SHP77 (cell line): Measurements from ENCODE around the gene FOXO6.
A peak's percentile ranks its signal among the peaks of the same experiment; 100 is the strongest.

Experiments
- DNase-seq, 2 experiments: peaks; one replicate each; lab custom pipeline; 2025; lab: John Stamatoyannopoulos, UW

FOXO6 gene

DNA sequence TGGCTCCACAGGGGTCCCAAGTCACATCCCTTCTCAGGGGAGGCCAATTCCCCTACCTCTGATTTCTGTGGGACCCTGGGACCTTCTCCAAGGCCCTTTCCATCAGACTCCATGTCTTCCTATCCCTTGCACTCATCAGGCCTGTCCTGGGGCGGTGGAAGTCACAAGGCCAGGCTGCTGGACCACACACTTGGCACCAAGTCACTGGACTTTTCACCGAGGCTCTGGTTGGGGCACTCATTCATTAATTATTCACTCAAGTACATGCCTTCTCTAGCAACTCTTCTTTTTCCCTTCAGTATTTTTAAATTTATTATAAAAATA lies 11.2 kb upstream of the FOXO6 start:
- DNase-seq = no peak

DNA sequence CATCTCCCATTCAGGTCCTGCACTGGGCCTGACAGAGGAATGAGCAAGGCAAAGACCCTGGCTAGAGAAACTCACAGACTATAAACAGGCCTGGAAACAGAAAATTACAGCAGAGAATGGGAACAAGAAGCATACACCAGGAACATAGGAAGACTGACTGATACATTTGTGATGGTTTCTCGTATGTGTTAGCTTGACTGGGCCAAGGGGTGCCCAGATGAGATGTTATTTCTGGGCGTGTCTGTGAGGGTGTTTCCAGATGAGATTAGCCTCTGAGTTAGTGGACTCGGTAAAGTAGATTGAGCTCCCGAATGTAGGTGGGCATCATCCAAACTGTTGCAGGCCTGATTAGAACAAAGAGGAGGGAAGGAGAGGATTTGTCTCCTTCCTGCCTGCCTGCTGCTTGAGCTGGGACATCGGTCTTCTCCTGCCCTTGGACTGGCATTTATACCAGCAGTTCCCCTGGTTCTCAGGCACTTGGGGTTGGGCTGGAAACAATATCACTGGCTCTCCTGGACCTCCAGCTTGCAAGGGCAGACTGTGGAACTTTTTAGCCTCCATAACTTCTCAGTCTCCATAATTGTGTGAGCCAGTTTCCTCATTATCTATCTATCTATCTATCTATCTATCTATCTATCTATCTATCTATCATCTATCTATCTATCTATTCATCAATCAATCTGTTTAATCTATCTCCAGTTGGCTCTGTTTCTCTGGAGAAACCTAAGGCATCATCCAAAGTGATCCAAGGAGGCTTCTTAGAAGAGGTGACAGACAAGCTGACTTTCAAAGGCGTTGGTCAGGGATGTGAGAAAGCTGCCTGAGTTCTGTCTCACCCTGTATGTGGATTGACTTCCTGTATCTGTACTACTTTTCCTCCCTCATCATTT lies 9.7 kb upstream of the FOXO6 start:
- DNase-seq = no peak

DNA sequence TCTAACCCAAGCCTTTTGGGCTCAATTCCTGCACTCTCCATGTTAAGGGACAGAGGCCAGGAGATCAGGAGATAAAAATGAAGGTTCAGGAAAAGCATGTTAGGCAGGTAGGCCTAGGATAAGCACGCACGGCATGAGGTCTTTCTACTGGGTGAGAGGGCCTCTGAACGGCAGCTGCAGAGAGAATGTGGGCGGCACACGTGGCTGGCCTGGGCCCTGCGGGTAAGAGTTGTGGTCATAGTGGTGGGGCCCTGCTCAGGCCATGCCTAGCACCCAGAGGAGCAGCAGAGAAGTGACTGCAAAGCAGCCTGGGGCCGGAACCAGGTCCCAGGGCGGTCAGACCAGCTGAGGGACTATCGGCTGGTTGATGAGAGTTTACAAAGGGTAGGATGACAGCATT lies 7.5 kb upstream of the FOXO6 start:
- DNase-seq = no peak

DNA sequence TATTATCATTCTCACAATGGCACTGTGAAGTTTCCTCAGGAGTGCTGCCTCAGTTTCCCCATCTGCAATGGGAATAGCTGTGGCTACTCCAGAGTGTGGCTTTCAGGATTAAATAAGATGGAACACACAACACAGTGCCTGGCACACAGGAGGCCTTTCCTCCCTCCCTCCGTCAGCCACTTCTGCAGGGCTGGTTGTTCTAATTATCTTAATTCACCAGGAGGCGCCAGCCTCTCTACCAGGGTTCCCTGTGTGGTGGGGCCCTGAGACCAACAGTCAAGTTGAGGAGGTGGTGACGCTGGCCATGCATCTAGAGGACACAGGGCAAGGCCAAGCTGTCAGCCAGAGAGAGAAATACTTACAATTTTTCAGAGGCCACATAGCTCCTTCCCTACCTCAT lies 6.3 kb upstream of the FOXO6 start:
- no peak for DNase-seq

DNA sequence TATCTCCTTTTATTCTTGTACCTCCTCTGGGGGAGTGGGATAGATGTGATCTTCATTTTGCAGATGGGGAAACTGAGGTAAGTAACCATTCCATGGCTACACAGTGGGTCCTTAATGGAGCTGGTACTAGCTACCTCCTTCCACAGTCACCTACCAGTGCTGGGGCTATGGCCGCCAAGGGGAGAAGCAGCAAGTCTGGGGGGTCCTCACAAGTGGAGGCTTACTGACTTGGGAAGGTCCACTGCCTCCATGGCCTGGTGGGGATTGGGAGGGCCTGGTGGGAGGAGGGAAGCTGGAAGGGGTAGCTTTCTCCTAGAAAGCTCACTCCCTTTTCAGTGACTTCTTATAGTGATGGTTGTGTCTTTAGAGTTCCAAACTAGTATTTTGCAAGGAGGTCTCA lies 5.9 kb upstream of the FOXO6 start:
- no peak for DNase-seq

DNA sequence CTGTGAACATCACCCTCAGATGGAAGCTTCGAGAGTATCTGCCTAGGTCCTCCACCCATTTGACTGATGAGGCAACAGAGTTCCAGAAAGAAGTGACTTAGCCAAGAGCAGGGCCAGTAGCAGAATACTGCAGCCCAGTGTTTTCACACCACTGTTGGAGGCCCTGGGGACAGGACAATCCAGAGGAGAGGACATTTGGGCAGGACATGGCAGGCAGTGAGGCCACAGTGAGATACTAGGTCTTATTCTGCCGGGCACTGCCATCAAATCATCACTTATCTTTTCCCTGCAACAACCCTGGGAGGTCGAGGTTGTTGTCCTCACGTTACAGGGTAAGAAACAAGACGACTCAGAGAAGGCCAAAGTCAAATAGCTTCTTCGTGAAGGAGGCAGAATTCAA lies 5.5 kb upstream of the FOXO6 start:
- no peak for DNase-seq

DNA sequence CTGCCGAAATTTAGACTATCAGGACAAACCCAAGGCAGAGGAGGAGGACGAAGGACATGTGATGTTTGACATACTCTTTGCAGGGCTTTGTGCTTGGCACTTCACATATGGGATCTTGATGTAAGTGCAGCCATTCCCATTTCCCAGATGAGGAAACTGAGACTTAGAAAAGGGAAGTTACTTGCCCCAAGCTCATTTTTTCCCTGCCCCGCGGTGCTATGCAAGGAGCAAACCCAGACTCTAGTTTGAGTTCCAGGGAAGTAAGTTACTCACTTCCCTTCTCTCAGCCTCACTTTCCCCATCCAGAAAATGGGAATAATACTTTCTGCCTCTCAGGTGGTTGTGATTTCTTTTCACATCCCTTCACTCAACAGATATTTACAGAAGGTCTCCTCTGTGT lies 4.5 kb upstream of the FOXO6 start:
- no peak for DNase-seq

DNA sequence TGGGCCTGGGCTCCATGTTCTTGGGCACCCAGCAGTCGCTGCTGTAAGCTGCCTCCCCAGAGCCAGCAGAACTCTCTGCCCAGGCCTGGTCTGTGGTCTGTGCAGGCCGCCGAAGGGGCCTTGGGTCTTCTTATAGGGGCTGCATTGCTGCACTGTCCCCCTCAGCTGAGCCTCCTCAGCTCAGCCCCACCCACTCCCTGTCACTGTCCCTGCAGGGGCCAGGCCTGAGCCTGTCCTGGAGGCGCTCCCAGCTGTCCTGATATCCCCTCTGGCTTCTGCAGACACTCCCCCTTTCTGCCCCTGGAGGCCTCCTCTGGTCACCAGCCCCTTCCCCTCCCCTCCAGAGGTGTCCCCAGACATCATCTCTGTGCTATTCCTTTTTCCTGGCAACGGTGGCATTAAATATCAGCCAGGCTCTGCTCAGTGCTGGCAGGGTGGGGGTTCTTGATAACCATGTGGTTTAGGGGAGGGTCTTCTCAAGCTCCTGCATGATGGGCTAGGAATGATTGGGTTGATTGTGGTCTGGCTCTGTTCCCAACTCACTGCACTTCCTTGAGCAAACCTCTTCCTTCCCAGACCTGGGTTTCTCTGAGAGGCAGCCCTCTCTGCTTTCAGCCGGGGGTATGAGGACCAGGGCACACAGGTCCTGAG lies 3.7 kb upstream of the FOXO6 start:
- DNase-seq = no peak

DNA sequence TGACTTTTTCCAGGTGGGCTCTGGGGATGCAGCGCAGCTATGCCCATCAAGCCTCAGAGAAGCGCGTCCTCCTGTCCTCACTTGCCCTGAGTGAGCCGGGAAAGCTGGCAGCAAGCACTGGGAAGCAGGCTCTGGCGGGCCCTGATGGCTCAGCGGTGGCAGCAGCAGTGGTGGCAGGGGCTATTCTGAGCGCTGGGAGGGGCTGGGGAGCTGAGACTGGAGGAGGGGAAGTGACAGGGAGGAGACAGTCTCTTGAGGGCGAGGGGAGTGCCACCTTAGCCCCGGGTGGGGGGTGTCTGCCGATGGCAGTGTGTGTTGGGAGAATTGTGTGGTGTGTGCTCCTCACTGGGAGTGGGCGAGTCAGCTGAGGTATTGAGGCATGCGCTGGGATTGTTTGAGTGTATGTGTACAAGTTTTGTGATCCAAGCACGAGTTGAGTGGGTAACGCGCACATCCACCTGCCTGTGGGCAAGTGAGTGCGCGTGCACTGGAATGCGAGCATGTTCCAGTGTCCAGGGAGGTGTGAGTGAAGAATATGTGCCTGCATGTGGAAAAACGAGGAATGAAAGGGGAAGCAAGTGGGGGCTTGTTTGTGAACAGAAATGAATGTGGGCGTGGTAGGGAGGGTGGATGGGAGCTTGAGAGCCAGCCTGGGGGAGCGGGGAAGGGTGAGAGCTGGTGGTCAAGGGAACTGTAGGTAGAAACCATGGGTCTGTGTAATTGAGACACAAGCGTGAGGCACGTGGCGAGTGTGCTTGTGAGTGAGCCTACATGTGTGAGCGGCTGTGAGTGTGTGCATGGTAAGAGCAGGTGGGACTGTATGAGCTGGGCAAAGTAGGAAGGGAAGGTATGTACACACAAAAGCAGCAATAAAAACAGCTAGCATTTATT lies 2.9 kb upstream of the FOXO6 start:
- DNase-seq = no peak

DNA sequence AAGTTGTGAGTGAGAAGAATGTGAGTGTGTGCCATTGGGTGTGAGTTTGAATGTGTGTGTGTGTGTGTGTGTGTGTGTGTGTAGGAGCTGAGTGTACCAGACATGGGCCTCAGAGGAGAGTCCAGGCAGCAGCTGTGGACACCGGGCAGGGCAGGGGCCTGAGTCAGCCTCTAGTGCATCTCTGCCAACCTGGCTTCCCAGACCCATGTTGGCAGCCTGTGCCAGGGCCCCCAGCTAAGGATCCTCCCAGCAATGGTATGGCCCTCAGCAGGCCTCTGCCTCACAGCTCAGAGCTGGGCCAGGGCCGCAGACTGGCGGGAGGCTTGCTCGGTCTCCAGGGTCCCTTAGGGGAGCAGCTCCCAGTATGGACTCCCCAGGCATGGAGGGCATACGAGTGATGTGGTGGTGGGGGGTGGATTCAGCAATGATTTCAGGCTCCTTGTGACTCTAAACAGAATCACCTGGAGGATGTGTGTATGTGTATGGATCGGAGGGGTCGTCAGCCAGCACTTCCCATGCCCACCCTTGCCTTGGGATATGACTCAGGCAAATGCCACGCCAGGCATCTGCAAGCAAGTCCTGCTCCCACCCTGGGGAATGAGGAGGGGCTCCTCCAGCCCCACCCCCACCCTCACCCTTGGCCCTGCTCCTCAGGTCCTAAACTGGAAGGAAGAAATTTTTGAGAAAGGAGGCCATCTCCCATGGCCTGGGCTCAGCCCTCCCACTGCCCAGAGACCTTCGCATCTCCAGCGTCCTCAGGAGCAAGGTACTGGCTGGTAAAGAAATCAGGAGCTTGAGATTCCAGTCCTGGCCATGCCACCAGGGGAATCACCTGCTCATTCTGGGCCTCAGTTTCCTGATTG lies 1.8 kb upstream of the FOXO6 start:
- DNase-seq = no peak

DNA sequence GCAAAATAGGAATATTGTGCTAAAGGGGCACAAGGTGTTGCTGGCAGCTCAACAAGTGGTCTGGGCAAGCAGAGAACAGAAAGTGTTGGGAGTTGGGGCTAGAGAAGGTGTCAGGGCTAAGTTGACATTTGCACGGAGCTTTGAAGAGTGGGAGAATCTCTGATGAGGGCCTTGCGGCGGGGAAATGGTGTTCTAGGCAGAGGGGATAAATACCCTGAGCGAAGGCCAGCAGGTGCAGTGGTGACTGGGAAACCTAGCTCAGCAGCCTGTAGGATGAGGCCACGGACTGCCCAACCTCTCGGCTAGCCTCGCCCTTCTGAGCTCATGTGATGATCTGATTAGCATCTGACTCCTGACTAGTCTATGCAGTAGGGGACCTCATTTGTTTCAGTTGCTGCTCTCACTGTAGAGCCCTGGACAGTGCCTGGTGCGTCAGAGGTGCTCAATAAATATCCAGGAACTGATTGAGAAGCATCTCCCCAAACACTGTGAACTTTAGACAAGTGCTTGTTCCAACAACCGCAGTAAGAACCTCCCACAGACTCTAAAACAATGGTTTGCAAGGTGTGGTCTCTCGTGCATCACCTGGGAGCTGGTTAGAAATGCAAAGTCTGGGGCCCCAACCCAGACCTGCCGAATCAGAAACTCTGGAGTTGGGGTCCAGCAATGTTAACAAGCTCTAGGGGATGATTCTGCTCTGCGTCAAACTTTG lies 1.0 kb upstream of the FOXO6 start:
- peak; percentile 62 to 77 for DNase-seq

DNA sequence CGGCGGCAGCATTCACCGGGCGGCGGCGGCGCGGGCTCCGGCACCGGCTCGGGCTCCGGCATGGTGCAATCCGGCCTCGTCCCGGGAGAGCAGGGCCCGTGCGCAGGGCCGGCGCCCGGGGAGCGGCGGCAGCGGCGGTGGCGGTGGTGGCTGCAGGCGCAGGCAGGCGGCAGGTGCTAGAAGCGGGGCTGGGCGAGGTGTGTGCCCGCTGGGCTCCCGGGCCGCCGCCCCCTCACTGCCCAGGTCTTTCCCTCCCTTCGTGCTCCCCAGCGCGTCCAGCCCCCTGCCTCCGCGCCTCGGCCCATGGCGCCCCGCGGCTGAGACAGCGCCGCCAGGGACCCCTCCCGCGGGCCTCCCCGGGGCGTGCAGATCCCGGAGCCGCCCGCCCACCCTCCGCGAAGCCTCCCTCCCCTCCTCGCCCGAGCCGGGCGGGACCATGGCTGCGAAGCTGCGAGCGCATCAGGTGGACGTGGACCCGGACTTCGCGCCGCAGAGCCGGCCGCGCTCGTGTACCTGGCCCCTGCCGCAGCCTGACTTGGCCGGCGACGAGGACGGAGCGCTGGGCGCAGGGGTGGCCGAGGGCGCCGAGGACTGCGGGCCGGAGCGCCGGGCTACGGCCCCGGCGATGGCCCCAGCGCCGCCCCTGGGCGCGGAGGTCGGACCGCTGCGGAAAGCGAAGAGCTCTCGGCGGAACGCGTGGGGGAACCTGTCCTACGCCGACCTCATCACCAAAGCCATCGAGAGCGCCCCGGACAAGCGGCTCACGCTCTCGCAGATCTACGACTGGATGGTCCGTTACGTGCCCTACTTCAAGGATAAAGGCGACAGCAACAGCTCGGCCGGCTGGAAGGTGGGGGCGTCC lies 492 bp downstream of the FOXO6 start:
- peak; percentile 37 to 52 for DNase-seq

DNA sequence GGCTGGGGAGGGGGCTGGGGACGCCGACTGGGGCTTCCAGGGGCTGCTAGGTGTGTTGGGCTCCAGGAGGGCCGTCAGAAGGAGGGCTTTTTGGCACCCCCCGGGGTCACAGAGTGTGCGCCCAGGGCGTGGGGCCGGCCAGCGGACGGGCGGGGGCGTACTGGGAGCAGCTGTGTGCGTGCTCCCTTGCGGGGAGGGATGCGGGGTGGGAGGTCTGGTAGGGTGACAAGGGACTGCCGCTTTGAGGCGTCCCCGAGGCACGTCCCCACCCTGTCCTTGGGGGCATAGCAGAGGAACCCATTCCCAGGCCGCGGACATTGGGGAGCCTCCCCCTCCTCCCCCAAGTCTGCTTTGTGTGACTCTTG lies 1.1 kb downstream of the FOXO6 start:
- no peak for DNase-seq

DNA sequence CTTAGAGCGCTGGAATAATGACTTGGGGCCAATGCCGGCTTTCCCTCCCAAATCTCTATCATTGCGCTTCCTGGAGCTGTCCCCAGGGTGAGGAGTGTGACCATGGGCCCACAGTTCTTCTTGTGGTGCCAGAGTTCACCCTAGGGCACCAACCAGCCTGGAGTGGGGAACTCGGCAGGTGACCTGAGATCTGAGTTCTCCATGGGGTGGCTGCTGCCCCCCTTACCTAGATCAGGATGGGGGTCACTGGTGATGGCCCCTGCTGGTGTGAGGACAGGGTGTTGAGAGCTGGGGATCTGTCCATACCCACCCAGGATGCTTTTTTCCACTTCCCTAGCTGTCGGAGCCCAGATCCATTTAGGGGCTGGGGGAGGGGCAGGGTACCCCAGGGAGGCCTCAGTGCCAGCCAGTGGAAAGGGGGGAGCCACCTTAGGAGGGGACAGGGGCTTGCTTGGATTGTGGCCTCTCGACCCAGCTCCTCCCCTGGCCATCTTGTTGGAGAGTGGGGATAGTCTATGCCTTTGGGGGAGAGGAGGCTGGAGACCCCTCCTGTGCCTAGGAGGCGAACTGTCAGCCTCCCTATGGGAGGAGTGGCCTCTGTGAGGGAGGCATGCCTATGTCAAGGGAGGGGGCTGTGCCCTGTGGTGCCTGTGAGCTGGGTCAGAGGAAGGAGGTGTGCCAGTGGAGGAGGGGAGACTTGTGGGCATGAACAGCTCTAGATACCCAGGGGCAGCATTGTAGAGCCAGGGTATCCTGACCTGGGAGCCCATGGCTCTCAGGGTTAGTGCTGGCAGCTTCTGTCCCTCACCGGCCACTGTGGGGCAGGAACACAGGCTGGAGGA lies 1.7 kb downstream of the FOXO6 start:
- no peak for DNase-seq

DNA sequence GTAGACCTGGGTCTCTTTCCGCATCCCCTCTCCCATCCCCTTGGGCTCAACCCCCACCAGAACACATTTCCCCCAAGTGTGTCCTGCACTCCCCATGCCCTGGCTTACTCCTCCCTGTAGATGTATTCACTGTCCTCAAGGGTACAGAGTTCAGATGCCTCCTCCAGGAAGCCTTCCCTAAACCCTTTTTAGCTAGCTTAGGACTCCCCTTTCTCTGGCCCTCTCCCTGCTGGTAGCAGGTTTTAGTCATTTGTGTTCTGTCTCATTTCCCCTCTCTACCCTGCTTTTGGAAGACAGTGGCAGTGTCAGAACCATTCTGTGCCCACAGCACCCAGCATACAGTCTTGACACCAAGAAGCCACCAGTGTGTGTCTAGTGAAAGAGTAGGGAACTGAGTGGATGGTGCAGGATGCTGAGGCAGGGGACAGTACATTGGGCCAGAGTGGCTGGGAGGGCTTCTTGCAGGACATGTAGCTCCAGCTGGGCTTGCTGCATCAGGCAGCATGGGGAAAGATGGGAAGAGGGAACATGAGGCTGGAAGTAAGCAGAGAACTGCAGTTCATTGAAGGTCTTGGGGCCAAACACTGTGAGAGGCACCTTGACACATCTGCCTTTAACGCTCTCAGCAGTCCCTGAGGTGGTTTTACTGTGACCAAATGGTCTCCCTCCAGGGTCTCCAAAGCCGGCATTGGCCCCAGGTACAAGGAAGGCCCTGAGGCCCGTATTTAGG lies 2.5 kb downstream of the FOXO6 start:
- DNase-seq = no peak

DNA sequence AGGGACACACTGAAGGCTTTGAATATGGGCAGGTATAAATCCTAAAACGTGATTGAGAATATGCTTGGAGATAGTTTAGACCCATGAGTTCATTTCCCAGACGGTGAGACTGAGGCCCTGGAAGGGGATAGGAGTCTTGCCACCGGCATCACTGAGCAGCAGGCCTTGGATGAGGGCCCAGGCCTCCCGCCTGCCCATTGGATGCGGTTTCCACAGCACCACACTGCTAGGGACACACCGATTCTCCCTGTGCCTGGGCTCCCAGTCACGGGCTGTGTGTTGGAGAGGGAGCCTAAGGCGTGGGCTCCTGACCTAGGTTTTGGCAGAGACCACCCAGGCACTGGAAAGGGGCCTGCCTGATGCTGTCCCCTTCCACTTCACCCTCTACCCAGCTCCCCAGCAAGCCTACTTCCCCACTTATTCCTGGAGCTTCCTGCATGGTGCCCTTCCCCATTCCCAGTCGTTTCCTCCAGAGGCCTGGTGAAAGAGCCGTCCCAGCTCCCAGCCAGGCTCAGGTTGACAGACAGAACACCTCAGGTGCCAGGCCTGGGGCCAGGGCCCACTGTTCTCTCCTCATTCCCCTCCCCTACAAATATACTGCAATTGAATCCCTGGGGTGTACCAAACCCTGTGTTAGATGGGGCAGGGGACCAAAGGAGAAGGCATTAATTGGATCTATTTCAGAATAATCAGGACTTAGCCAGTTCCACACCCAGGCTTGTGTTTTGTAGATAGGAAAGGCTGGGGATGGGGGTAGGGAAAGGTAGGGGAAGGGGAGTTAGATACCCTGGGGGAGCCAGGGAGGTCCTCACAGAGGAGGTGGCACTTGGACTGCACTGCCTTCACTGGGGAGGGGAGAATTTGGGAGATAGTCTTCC lies 3.4 kb downstream of the FOXO6 start:
- no peak for DNase-seq

DNA sequence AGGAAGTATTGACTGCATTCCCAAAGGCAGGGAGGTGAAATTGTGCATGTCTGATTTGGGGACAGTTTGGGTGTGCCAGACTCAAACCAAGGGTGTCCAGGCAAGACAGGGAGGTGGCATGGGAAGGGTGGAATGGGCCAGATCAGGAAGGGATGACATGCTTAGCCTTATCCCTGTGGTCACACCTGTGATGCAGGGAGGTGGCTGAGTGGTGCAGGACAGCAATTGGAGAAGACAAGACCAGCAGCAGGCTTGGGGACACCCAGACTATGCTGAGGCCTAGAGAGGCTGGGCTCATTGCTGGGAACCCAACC lies 4.0 kb downstream of the FOXO6 start:
- DNase-seq = no peak
